ENCODE results near the gene TSHZ2.
"Not testable (repeated sequence)": the region's sequence is repeated elsewhere in the genome, so short reads cannot be mapped to it uniquely, and the experiment has no call there.

Gene TSHZ2

GRCh38 chr20:53319200-53319599 lies 347.0 kb downstream of the TSHZ2 start:
- DNase-seq (ENCODE audit: low spot score): no peak

GRCh38 chr20:53319716-53320115 lies 347.6 kb downstream of the TSHZ2 start:
- no peak for DNase-seq (ENCODE audit: low spot score)

- DNase-seq (ENCODE audit: low spot score): no peak
Measured at GRCh38 chr20:53320701-53321100, 348.5 kb downstream of the TSHZ2 start.

GRCh38 chr20:53321596-53321995 lies 349.4 kb downstream of the TSHZ2 start:
- DNase-seq (ENCODE audit: low spot score): no peak

GRCh38 chr20:53322651-53323050 lies 350.5 kb downstream of the TSHZ2 start:
- no peak for DNase-seq (ENCODE audit: low spot score)

- DNase-seq (ENCODE audit: low spot score): not testable (repeated sequence)
Measured at GRCh38 chr20:53323460-53323859, 351.3 kb downstream of the TSHZ2 start.

- no peak for DNase-seq (ENCODE audit: low spot score)
Measured at GRCh38 chr20:53324816-53325215, 352.7 kb downstream of the TSHZ2 start.

GRCh38 chr20:53328961-53329360 lies 356.8 kb downstream of the TSHZ2 start:
- DNase-seq (ENCODE audit: low spot score): no peak

GRCh38 chr20:53329781-53330180 lies 357.6 kb downstream of the TSHZ2 start:
- DNase-seq (ENCODE audit: low spot score): no peak

- no peak for DNase-seq (ENCODE audit: low spot score)
Measured at GRCh38 chr20:53330601-53331140, 358.5 kb downstream of the TSHZ2 start.

- DNase-seq (ENCODE audit: low spot score): no peak
Measured at GRCh38 chr20:53331151-53331973, 359.2 kb downstream of the TSHZ2 start.

- no peak for DNase-seq (ENCODE audit: low spot score)
Measured at GRCh38 chr20:53332022-53332837, 360.1 kb downstream of the TSHZ2 start.

GRCh38 chr20:53334861-53335260 lies 362.7 kb downstream of the TSHZ2 start:
- DNase-seq (ENCODE audit: low spot score): no peak

GRCh38 chr20:53335555-53335954 lies 363.4 kb downstream of the TSHZ2 start:
- DNase-seq (ENCODE audit: low spot score): no peak

- DNase-seq (ENCODE audit: low spot score): no peak
Measured at GRCh38 chr20:53336892-53337291, 364.7 kb downstream of the TSHZ2 start.

GRCh38 chr20:53337390-53338101 lies 365.4 kb downstream of the TSHZ2 start:
- no peak for DNase-seq (ENCODE audit: low spot score)

- DNase-seq (ENCODE audit: low spot score): no peak
Measured at GRCh38 chr20:53338716-53339115, 366.6 kb downstream of the TSHZ2 start.

GRCh38 chr20:53342429-53342828 lies 370.3 kb downstream of the TSHZ2 start:
- no peak for DNase-seq (ENCODE audit: low spot score)

- no peak for DNase-seq (ENCODE audit: low spot score)
Measured at GRCh38 chr20:53343448-53343847, 371.3 kb downstream of the TSHZ2 start.

GRCh38 chr20:53344891-53345290 lies 372.7 kb downstream of the TSHZ2 start:
- DNase-seq (ENCODE audit: low spot score): no peak

- DNase-seq (ENCODE audit: low spot score): no peak
Measured at GRCh38 chr20:53345536-53346334, 373.6 kb downstream of the TSHZ2 start.

GRCh38 chr20:53346335-53346648 lies 374.1 kb downstream of the TSHZ2 start:
- no peak for DNase-seq (ENCODE audit: low spot score)

Measured in D341Med (cell line).